AG09319 (cell line): ENCODE data around the gene C3orf70.

Source experiments
- DNase-seq: peaks from one replicate; pipeline ENCODE4 v3.0.0-alpha.2; 2010; ENCODE audit warnings: low read depth; ENCODE audit errors: extremely low read depth
- CTCF ChIP-seq: IDR thresholded peaks from 2 replicates; pipeline ENCODE4 v1.5.1; 2011; ENCODE audit warnings: low read depth, mild to moderate bottlenecking, inconsistent platforms, low read length, moderate library complexity

Gene C3orf70

DNA sequence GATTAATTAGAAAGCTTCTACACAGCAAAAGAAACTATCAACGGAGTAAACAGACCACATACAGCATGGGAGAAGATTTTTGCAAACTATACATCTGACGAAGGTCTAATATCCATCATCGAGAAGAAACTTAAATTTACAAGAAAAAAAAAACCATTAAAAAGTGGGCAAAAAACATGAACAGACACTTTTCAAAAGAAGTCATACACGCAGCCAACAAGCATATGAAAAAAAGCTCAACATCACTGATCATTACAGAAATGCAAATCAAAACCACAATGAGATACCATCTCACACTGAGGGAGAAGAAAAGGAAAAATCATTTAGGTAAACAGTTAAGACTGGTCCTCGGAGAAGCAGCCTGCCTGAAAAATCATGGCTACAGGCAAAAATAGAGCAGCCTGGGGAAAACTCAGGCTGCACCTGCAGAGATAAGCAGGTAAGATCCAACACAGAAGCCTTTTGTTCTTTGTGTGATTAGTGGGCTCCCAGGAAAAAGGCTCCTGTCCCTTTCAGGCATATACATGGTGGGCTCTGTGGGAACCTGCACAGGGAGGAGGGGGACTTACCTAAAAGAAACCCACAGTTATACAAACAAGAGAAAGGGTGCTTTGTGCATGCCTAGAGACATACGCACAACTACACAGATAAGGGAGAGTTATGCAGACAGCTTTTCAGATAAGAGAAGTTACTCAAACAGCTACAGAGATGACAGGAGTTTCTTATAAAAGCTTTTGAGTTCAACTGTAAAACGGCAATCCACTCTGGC lies 49.3 kb downstream of the C3orf70 start:
- TF ChIP-seq CTCF, result no peak
- DNase-seq, result no peak

GRCh38 chr3:185094697-185095096 lies 58.2 kb downstream of the C3orf70 start:
- DNase-seq, result no peak
- no peak for TF ChIP-seq CTCF

DNA sequence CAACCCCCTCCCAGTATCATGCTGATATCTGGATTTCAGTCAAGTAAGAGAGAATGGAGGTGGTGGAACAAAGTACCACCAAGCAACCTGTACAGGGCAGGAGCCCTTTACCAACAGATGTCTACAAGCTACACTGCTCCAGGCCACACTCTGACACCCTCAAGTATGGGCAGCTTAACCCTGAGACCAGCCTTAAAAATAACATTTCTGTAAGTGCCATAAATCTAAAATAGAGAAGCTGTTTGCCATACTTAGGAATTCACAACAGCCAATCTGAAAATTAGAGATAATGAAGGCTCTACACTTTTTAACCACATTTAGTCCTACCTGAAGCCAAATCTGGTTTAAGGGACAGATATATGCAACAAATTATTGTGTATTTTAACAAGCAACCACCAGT lies 59.7 kb downstream of the C3orf70 start:
- TF ChIP-seq CTCF, result no peak
- no peak for DNase-seq

- TF ChIP-seq CTCF, result no peak
- no peak for DNase-seq
Measured at GRCh38 chr3:185090811-185091210, 62.0 kb downstream of the C3orf70 start.

DNA sequence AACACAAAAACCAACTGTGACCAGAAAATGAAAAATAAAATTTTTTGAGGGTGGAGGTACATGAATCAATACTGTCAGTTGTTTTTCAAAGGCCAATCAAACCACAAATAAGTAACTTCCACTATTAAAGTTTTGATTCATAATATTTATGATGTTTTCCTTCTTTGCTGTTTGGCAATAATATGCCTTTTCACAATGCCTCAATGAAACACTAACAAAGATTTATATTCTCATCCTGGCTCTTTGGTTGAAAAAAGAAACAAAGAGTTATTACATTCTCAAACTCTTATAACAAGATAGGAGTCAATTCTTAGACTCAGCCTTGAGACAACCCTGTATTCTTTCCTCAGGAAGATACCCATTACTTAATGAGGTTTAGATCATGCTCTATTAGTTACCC lies 63.1 kb downstream of the C3orf70 start:
- TF ChIP-seq CTCF, result no peak
- no peak for DNase-seq

DNA sequence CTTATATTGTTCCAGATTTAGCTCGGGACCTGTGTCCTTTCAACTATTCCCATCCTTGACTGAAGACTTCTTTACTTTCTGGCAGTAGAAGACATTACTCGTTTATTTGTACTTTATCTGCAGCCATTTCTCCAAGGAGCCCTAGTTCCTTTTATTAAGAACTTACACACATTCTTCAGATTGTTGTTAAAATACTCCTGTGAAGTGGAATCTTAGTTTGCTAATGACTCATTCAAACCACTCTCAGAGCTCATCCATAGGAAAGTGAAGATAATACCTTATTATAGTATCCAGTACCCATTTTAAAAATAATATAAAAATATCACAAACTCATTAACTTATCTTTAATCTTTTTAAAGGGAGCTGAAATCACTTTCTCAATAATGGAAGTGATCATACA lies 63.5 kb downstream of the C3orf70 start:
- DNase-seq, result no peak
- TF ChIP-seq CTCF, result no peak

DNA sequence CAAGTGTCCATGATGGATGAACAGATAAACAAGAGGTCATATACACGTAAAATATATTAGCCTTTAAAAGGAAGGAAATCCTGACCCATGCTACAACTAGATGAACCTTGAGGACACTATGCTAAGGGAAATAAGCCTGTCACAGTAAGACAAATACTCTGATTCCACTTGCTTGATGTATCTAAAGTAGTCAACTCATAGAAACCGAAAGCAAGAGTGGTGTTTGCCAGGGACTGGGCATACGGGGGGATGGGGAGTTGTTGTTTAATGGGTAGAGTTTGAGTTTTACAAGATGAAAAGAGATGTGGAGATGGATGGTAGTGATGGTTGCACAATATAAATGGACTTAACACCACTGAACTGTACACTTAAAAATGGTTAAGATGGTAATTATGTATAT lies 65.4 kb downstream of the C3orf70 start:
- no peak for DNase-seq
- TF ChIP-seq CTCF, result no peak
